Left lung (tissue), 10 donors: ENCODE data around the gene SMO. TPM values are rescaled to one million over a fixed set of nuclear protein-coding genes. Genes with fewer than 3 reads are reported as not detected.
"Not testable (repeated sequence)": the region's sequence is repeated elsewhere in the genome, so short reads cannot be mapped to it uniquely, and the experiment has no call there.

Experiments
- ATAC-seq: fragments of 200-7000 bp; cut with Tn5 transposase; one replicate; pipeline ENCODE4 v1.9.1; 2020; ENCODE audit warnings: moderate library complexity
- DNase-seq, 4 donors: peaks; one replicate each; pipeline ENCODE4 v3.0.0-alpha.2; 2013 to 2020
- H3K27ac ChIP-seq, 2 donors: fragments of 200-600 bp; sonication (generic) in 1 of 2; one replicate each; pipeline versions ENCODE4 v1.5.0 to v1.8.0; 2020 to 2021
- H3K27me3 ChIP-seq, 2 donors: fragments of 200-600 bp; sonication (generic) in 1 of 2; one replicate each; pipeline versions ENCODE4 v1.5.0 to v1.8.0; 2020 to 2021
- H3K36me3 ChIP-seq, 2 donors: fragments of 200-600 bp; sonication (generic) in 1 of 2; one replicate each; pipeline versions ENCODE4 v1.5.0 to v1.8.0; 2020 to 2021
- H3K4me1 ChIP-seq, 2 donors: fragments of 200-600 bp; one replicate each; pipeline ENCODE4 v1.8.0; 2021
- H3K4me3 ChIP-seq, 2 donors: fragments of 200-600 bp; sonication (generic) in 1 of 2; one replicate each; pipeline versions ENCODE4 v1.5.0 to v1.8.0; 2020 to 2021; ENCODE audit warnings: mild to moderate bottlenecking in 1 of 2
- H3K9me3 ChIP-seq, 2 donors: fragments of 200-600 bp; sonication (generic) in 1 of 2; one replicate each; pipeline versions ENCODE4 v1.5.0 to v1.8.0; 2020 to 2021
- CTCF ChIP-seq, 2 donors: fragments of 200-600 bp; sonication (generic) in 1 of 2; IDR thresholded peaks; one replicate each; pipeline versions ENCODE4 v1.5.0 to v1.8.0; 2021; ENCODE audit warnings: antibody characterized with exemption in 2 of 2
- intact Hi-C, 2 donors: fragments of 100-400 bp; cut with DNase I; formaldehyde crosslinking; loops; one replicate each; pipeline versions ENCODE4 v1.11.2 to v1.14.2; 2022
- polyA plus RNA-seq, 6 donors: library from polyadenylated mRNA; unstranded; fragments of 120-200 nt; gene quantifications; one replicate each; pipeline ENCODE4 v1.2.1, GENCODE V29; 2013; ENCODE audit not compliant: insufficient read length in 6 of 6
- total RNA-seq, 2 donors: library from RNA; stranded (reverse); fragmentation: NEBNext Ultra II Directional; extraction: Animal tissue kit (Norgen Biotek cat#: 25700); gene quantifications; one replicate each; pipeline ENCODE4 v1.2.1, GENCODE V29; 2021
- donor health status: DM: no; HTN: yes; CAD: no.
- donor health status: DM: no; HTN: no; CAD: no.

SMO gene
- total and polyA plus RNA-seq, 8 donors: 5.1 to 74.2 (median 57.8) TPM

- H3K27me3 ChIP-seq: no peaks in the 10 kb centered on the region
- no peaks in the 10 kb centered on the region for H3K36me3 ChIP-seq
- ATAC-seq: no peak
Measured at GRCh38 chr7:129245533-129245932, 57.1 kb downstream of the SMO start.

GRCh38 chr7:129247087-129247486 is 58.7 kb downstream of the SMO start:
- no peaks in the 10 kb centered on the region for H3K9me3 ChIP-seq
- DNase-seq: no peak
- intact Hi-C loops: no loop called here
- H3K4me3 ChIP-seq: no peak overlapping the region
- H3K27ac ChIP-seq: no peak overlapping the region
- no peak for ATAC-seq
- no peaks in the 10 kb centered on the region for H3K4me1 ChIP-seq
- no peak for TF ChIP-seq CTCF (IDR thresholded peaks at IDR 0.05)
- H3K27me3 ChIP-seq: no peaks in the 10 kb centered on the region
- no peaks in the 10 kb centered on the region for H3K36me3 ChIP-seq

More at GRCh38 chr7:129245533-129245932, 57.1 kb downstream of the SMO start:
- no peak for TF ChIP-seq CTCF (IDR thresholded peaks at IDR 0.05)
- H3K4me1 ChIP-seq: no peaks in the 10 kb centered on the region
- no peak overlapping the region for H3K4me3 ChIP-seq
- no peaks in the 10 kb centered on the region for H3K9me3 ChIP-seq
- intact Hi-C loops: no loop called here
- DNase-seq: no peak
- no peak overlapping the region for H3K27ac ChIP-seq

GRCh38 chr7:129252128-129252527 is 63.7 kb downstream of the SMO start:
- no peaks in the 10 kb centered on the region for H3K27me3 ChIP-seq
- H3K36me3 ChIP-seq: no peaks in the 10 kb centered on the region
- no peak overlapping the region for H3K27ac ChIP-seq
- TF ChIP-seq CTCF (IDR thresholded peaks at IDR 0.05): no peak
- no peak overlapping the region for H3K4me3 ChIP-seq
- intact Hi-C loops: no loop called here
- ATAC-seq (no peak), DNase-seq (no peak)
- H3K9me3 ChIP-seq: no peaks in the 10 kb centered on the region
- no peaks in the 10 kb centered on the region for H3K4me1 ChIP-seq

GRCh38 chr7:129252603-129253002 is 64.2 kb downstream of the SMO start:
- H3K4me3 ChIP-seq, DNase-seq, H3K9me3 ChIP-seq, intact Hi-C loops, H3K27me3 ChIP-seq, H3K36me3 ChIP-seq, H3K27ac ChIP-seq, ATAC-seq, H3K4me1 ChIP-seq: not testable (repeated sequence)

- no peak overlapping the region for H3K27ac ChIP-seq
- no peak for DNase-seq
- TF ChIP-seq CTCF (IDR thresholded peaks at IDR 0.05): no peak
- intact Hi-C loops: no loop called here
- H3K4me3 ChIP-seq: no peak overlapping the region
- H3K9me3 ChIP-seq: no peaks in the 10 kb centered on the region
- ATAC-seq: no peak
- peaks cover 0 to 5% of the 10 kb centered on the region in 2 donors for H3K4me1 ChIP-seq
- no peaks in the 10 kb centered on the region for H3K36me3 ChIP-seq
- no peaks in the 10 kb centered on the region for H3K27me3 ChIP-seq
Measured at GRCh38 chr7:129255800-129256199, 67.4 kb downstream of the SMO start.

GRCh38 chr7:129256221-129256620 is 67.8 kb downstream of the SMO start:
- no peak for TF ChIP-seq CTCF (IDR thresholded peaks at IDR 0.05)
- H3K4me1 ChIP-seq: peaks cover 0 to 5% of the 10 kb centered on the region in 2 donors
- no peaks in the 10 kb centered on the region for H3K9me3 ChIP-seq
- H3K27ac ChIP-seq: no peak overlapping the region
- ATAC-seq (no peak), DNase-seq (no peak)
- intact Hi-C loops: no loop called here
- no peaks in the 10 kb centered on the region for H3K36me3 ChIP-seq
- no peak overlapping the region for H3K4me3 ChIP-seq
- H3K27me3 ChIP-seq: no peaks in the 10 kb centered on the region
